Measurements from ENCODE around the gene CARS2.

DNA sequence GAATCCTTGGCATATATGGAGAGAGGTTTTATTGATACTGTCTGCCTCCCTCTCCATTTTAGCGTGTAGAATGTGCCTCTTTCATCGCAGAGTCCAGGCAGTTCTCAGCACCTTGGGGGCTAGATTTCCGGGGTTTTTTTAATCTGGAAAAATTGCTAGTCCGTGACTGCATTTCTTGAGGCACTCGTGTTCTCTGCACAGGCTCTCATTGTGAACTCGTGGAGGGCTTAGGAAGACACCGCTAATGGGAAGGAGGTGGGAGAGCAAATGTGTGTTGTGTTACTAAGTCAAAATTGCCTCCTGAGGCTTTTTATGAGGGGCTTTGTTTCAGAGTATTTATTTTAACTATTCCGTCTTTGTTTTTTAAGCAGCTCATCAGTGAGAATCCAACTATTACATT lies 17.7 kb upstream of the CARS2 start:
- TF ChIP-seq CTCF (IDR thresholded peaks at IDR 0.05), result no peak
- TF ChIP-seq POLR2A (IDR thresholded peaks at IDR 0.05), result no peak
